Left lung (tissue), 10 donors: ENCODE measurements around the gene MDM2. TPM values are rescaled to one million over a fixed set of nuclear protein-coding genes. Genes with fewer than 3 reads are reported as not detected.
A peak's percentile ranks its signal among the peaks of the same experiment; 100 is the strongest.
"Not testable (repeated sequence)": the region's sequence is repeated elsewhere in the genome, so short reads cannot be mapped to it uniquely, and the experiment has no call there.

ENCODE experiments used
- ATAC-seq: fragments of 200-7000 bp; cut with Tn5 transposase; one replicate; pipeline ENCODE4 v1.9.1; 2020; ENCODE audit warnings: moderate library complexity
- DNase-seq, 4 donors: peaks; one replicate each; pipeline ENCODE4 v3.0.0-alpha.2; 2013 to 2020
- H3K27ac ChIP-seq, 2 donors: fragments of 200-600 bp; sonication (generic) in 1 of 2; one replicate each; pipeline versions ENCODE4 v1.5.0 to v1.8.0; 2020 to 2021
- H3K27me3 ChIP-seq, 2 donors: fragments of 200-600 bp; sonication (generic) in 1 of 2; one replicate each; pipeline versions ENCODE4 v1.5.0 to v1.8.0; 2020 to 2021
- H3K36me3 ChIP-seq, 2 donors: fragments of 200-600 bp; sonication (generic) in 1 of 2; one replicate each; pipeline versions ENCODE4 v1.5.0 to v1.8.0; 2020 to 2021
- H3K4me1 ChIP-seq, 2 donors: fragments of 200-600 bp; one replicate each; pipeline ENCODE4 v1.8.0; 2021
- H3K4me3 ChIP-seq, 2 donors: fragments of 200-600 bp; sonication (generic) in 1 of 2; one replicate each; pipeline versions ENCODE4 v1.5.0 to v1.8.0; 2020 to 2021; ENCODE audit warnings: mild to moderate bottlenecking in 1 of 2
- H3K9me3 ChIP-seq, 2 donors: fragments of 200-600 bp; sonication (generic) in 1 of 2; one replicate each; pipeline versions ENCODE4 v1.5.0 to v1.8.0; 2020 to 2021
- CTCF ChIP-seq, 2 donors: fragments of 200-600 bp; sonication (generic) in 1 of 2; IDR thresholded peaks; one replicate each; pipeline versions ENCODE4 v1.5.0 to v1.8.0; 2021; ENCODE audit warnings: antibody characterized with exemption in 2 of 2
- intact Hi-C, 2 donors: fragments of 100-400 bp; cut with DNase I; formaldehyde crosslinking; loops; one replicate each; pipeline versions ENCODE4 v1.11.2 to v1.14.2; 2022
- polyA plus RNA-seq, 6 donors: library from polyadenylated mRNA; unstranded; fragments of 120-200 nt; gene quantifications; one replicate each; pipeline ENCODE4 v1.2.1, GENCODE V29; 2013; ENCODE audit not compliant: insufficient read length in 6 of 6
- total RNA-seq, 2 donors: library from RNA; stranded (reverse); fragmentation: NEBNext Ultra II Directional; extraction: Animal tissue kit (Norgen Biotek cat#: 25700); gene quantifications; one replicate each; pipeline ENCODE4 v1.2.1, GENCODE V29; 2021
- donor health status: DM: no; HTN: yes; CAD: no.
- donor health status: DM: no; HTN: no; CAD: no.

Gene MDM2
- total and polyA plus RNA-seq, 8 donors = 89.3 to 174 (median 120) TPM

DNA sequence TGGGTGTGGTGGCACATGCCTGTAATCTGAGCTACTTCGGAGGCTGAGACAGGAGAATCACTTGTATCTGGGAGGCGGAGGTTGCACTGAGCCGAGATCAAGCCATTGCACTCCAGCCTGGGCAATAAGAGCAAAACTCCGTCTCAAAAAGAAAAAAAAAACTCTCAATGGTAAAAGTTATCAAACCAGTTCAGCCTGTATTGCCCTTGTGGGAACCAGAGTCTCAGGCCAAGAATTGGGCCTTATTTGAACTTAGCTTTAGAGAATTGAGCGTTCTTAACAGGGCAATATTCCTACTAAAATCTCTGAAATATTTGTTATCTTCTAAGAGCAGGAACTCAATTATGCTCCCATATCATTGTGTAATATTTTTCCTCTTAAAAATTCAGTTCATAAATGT lies 7.7 kb upstream of the MDM2 start:
- ATAC-seq (peak; percentile 52), DNase-seq (peak in 1 of 4 donors; percentile 26)
- no peak overlapping the region for H3K4me3 ChIP-seq
- intact Hi-C loops = no loop called here
- H3K4me1 ChIP-seq = no peaks in the 10 kb centered on the region
- H3K27me3 ChIP-seq = no peaks in the 10 kb centered on the region
- TF ChIP-seq CTCF (IDR thresholded peaks at IDR 0.05) = no peak
- H3K36me3 ChIP-seq = no peaks in the 10 kb centered on the region
- H3K9me3 ChIP-seq = no peaks in the 10 kb centered on the region
- no peak overlapping the region for H3K27ac ChIP-seq

DNA sequence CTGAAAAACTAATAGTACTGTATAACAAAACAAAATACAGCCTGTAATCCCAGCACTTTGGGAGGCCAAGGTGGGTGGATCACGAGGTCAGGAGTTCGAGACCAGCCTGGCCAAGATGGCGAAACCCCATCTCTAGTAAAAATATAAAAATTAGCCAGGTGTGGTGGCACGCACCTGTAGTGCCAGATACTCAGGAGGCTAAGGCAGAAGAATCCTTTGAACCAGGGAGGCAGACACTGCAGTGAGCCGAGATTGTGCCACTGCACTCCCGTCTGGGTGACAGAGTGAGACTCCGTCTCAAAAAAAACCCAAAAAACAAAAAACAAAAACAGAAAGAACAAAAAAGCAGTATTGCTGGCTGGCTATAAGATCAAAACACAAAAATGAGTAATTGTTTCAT lies 6.9 kb upstream of the MDM2 start:
- H3K4me3 ChIP-seq, H3K4me1 ChIP-seq, intact Hi-C loops, ATAC-seq, H3K36me3 ChIP-seq, H3K9me3 ChIP-seq, H3K27me3 ChIP-seq, DNase-seq, H3K27ac ChIP-seq: not testable (repeated sequence)

DNA sequence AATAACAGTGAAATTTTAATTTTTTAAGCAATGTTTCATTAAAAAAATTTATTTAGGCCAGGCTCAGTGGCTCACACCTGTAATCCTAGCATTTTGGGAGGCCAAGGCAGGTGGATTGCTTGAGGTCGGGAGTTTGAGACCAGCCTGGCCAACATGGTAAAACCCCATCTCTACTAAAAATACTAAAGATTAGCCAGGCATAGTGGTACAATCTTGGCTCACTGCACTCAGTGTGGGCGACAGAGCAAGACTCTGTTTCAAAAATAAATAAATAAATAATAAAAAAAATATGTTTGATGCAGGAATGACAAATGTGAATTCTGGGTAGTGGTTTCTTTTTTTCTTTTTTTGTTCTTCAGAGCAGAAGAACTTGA lies 5.6 kb upstream of the MDM2 start:
- ATAC-seq, DNase-seq, intact Hi-C loops, H3K36me3 ChIP-seq, H3K9me3 ChIP-seq, H3K27me3 ChIP-seq, H3K27ac ChIP-seq, H3K4me3 ChIP-seq: not testable (repeated sequence)
- H3K4me1 ChIP-seq = peaks cover 0 to 11% of the 10 kb centered on the region in 2 donors

GRCh38 chr12:68802911-68803651 lies 4.9 kb upstream of the MDM2 start:
- H3K27ac ChIP-seq, DNase-seq, H3K36me3 ChIP-seq, intact Hi-C loops, H3K27me3 ChIP-seq, H3K4me3 ChIP-seq, H3K9me3 ChIP-seq, ATAC-seq: not testable (repeated sequence)
- peaks cover 0 to 11% of the 10 kb centered on the region in 2 donors for H3K4me1 ChIP-seq

DNA sequence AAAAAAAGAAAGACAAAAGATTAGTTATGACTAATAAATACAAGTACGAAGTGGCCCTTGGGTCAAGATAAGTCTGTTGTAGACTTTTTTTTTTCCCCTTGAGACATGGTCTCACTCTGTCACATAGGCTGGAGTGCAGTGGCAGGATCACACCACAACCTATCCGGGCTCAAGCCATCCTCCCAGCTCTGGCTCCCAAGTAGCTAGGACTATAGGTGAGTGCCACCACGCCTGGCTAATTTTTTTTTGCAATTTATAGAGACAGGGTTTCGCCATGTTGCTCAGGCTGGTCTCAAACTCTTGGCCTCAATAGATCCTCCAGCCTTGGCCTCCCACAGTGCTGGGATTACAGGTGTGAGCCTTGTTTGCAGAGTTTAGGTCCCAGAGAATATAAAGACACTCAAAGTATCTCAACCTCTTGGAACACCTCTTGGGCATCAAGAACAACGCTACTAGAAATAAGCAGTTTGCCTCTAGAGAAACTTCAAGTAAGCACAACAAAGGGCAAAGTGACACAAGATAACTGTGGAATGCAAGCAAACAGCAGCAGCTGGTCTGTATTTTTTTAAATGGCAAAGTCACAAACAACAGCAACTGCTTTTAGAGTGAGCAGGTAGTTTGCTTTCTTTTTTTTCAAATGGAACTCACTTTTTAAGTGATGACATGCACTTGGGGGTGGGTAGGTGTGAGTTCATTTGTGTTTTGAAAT lies 3.9 kb upstream of the MDM2 start:
- TF ChIP-seq CTCF (IDR thresholded peaks at IDR 0.05) = no peak
- intact Hi-C loops = no loop called here
- H3K27me3 ChIP-seq = no peaks in the 10 kb centered on the region
- DNase-seq (no peak), ATAC-seq (no peak)
- H3K9me3 ChIP-seq = no peaks in the 10 kb centered on the region
- no peak overlapping the region for H3K4me3 ChIP-seq
- no peak overlapping the region for H3K27ac ChIP-seq
- H3K36me3 ChIP-seq = no peaks in the 10 kb centered on the region
- H3K4me1 ChIP-seq = peaks cover 0 to 11% of the 10 kb centered on the region in 2 donors

- Histone ChIP-seq H3K27me3 (no peaks in the 10 kb centered on the region), H3K4me3 (no peak overlapping the region), H3K9me3 (no peaks in the 10 kb centered on the region), H3K36me3 (peaks cover 0 to 7% of the 10 kb centered on the region in 2 donors), H3K27ac (no peak overlapping the region), H3K4me1 (peaks cover 0 to 19% of the 10 kb centered on the region in 2 donors)
- intact Hi-C loops = no loop called here
- no peak for ATAC-seq
- TF ChIP-seq CTCF (IDR thresholded peaks at IDR 0.05) = no peak
- DNase-seq = no peak
Observed at GRCh38 chr12:68804657-68805591, 3.1 kb upstream of the MDM2 start.
